Vagina (tissue), 2 donors: ENCODE data around the gene TPSB2.
"Not testable (repeated sequence)": the region's sequence is repeated elsewhere in the genome, so short reads cannot be mapped to it uniquely, and the experiment has no call there.

Experiments
- CTCF ChIP-seq, 3 experiments: fragments of 450-650 bp in 2 of 3; fragments of 200-600 bp in 1 of 3; sonication (generic) in 1 of 3; IDR thresholded peaks; one replicate each; pipeline ENCODE4 v1.5.1; 2017 to 2019; ENCODE audit warnings: antibody characterized with exemption in 3 of 3, mild to moderate bottlenecking in 2 of 3, moderate library complexity in 2 of 3
- POLR2A ChIP-seq, 2 donors: fragments of 450-650 bp; IDR thresholded peaks; one replicate each; pipeline ENCODE4 v1.6.1; 2017; ENCODE audit warnings: antibody characterized with exemption in 2 of 2, mild to moderate bottlenecking in 2 of 2, moderate library complexity in 2 of 2

GRCh38 chr16:1231301-1231700 lies 1.3 kb upstream of the TPSB2 start:
- not testable (repeated sequence) for TF ChIP-seq CTCF, POLR2A (IDR thresholded peaks at IDR 0.05)
